Measurements from ENCODE around the gene GADD45A.
A peak's percentile ranks its signal among the peaks of the same experiment; 100 is the strongest.

The GADD45A gene

DNA sequence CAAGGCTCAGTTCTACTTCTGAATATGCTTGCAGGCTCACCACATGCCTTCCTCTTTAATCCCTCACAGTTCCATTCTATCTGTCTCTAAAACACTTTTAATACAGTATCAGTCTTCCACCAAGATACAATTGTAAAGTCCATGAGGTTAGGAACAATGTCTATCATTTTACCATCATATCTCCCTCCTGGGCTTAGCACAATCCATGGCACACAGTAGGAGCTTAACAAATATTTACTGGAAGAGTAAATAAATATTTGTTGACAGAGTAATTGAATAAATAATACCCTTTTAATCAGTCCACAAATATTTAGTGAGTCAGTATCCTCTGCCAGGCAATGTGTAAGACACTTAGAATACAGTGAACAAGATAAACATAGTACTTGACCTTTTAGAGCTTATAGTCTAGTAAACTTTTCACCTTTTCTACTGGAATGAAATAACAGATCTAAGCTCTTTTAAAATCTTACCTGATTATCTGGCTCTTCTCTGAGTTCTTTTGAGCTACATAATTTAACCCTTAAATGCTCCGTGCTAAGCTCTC, 12.7 kb upstream of the GADD45A start:
- no peak for DNase-seq

DNA sequence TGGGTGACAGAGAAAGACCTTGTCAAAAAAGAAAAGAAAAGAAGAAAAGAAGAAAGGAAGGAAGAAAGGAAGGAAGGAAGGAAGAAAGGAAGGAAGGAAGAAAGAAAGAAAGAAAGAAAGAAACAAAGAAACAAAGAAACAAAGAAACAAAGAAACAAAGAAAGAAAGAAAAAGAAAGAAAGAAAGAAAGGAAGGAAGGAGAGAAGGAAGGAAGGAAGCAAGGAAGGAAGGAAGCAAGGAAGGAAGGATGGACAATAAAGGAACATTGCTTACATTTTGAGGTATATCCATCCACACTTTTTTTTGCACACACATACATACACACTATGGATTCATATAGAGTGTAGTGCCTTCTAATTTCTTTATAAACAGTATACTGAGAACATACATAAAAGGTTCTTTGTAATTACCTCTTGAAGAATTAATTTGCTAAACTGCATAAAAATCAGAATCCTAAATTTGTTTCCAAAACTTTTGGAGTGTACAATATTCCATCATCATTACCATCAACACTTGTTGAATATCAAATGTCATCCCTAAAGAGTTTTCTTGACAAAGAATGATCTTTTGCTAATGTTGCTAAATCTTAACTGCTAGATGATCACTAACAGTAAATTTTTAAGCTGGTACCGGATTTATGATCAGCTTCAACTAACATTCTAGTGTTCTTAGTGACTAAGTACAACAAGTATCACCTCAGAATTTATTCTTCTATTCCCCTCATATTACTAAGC, 11.4 kb upstream of the GADD45A start:
- DNase-seq = no peak

DNA sequence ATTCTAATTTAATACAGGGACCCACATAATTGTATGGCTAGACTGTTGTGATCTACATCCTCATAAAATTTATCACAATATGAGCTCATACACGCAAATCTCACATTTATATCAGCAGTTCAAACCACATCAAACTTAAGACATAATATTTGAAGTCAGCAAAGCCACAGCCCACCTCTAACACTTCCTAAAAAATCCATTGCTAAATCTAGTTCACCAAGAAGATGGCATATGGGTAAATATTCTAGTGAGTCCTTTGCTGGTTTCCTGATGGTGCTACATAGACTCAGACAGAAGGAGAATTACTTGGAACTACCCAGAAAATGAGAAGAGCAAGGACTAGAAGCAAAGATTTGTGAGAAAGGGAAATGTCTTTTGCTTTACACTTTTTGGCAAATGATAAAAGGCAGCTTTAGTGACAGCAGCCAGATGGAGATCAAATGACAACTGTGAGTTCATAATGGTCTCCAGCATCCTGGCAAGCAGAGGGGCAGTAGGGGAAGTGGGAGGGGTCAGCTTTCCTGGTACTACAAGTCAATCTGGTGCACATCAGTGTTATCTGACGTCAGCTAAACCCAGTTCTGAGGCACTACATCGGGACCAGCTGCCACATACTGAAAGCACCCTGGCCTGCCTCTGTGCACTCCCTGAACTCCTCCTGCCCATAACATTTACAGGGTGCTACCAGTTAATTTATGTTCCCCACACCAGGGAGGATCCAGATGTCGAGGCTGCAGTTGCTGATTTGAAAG, 10.6 kb upstream of the GADD45A start:
- peak; percentile 79 for DNase-seq

DNA sequence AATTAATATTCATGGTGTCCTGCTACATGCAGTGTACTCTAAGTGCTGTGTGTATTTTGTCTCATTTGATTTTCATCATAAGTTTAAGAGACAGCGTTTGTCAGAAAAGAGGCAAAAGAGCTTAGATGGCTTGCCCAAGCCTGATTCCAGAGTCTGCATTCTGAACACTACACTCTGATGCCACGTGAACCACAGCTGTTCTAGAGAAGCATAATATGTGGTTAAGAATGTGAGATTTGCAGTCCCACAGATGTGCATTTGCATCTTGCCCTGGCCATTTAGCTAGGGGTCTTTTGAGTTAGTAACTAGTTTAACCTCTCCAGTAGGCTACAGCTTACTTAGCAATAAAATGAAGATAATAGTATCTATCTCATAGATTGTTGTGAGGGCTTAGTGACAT, 9.2 kb upstream of the GADD45A start:
- no peak for DNase-seq

DNA sequence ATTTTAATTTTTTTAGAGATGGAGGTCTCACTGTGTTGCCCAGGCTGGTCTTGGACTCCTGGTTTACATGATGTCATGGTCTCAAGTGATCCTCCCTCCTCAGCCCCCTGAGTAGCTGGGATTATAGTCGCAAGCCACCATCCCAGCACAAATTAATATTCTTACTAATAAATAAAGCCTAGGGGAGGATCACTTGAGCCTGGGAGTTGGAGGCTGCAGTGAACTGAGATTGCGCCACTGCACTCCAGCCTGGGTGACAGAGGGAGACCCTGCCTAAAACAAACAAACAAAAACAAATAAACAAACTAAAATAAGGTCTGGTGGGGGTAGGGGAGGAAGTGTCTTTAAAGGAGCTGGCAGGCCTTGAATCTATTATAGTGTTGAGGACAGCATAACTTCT, 8.7 kb upstream of the GADD45A start:
- no peak for DNase-seq

DNA sequence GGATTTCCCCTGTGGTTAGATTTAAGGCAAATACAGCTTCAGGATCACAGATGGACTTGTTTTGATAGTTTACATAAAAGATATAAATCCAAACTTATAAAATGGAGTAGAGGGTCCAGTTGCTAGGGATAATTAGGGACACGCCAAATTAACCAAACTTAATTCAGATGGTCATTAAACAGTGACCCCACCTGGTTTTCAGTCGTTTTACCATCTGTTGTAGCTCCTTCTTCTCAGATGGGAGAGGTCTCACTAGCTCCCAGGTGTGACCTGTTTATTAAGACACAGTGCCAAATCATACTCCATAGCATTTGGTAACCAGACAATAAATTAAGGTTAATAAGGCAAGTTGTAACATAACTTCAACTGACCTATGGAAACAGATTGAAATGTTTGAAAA, 8.1 kb upstream of the GADD45A start:
- DNase-seq = no peak

DNA sequence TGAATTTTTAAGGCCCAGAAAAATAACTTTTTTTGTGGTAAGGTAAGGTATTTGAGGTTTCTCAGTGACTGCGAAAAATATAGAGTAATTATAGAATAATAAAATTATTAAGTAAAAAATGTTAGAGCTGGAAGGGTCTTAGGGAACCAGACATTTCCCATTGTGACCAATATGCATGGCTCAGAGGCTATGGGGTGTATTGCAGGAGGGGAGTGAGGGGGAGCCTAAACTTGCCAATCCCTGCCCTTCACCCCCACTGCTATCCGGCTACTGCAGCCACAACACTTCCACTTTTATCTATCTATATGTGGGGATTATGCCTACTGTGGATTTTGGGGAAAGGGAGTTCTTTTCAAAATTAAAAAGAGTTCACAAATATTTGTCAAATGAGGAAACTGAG, 7.6 kb upstream of the GADD45A start:
- no peak for DNase-seq

DNA sequence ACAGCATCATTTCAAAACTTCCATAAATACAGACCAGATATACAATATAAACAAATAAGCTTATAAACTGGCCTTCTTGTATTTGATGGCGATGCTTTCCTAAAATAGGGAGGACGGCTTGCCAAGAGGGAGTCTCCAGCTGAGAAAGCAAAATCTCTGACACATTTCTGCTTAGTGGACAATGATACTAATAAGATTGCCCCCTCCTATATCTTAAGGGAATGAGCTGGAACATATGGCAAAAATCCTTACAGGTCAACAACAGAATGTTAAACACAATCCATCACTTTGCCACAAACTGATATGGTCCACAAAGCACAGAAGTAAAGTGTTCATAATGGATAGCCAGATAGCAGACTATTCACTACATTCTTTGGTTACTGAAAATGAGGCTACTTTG, 7.1 kb upstream of the GADD45A start:
- no peak for DNase-seq

DNA sequence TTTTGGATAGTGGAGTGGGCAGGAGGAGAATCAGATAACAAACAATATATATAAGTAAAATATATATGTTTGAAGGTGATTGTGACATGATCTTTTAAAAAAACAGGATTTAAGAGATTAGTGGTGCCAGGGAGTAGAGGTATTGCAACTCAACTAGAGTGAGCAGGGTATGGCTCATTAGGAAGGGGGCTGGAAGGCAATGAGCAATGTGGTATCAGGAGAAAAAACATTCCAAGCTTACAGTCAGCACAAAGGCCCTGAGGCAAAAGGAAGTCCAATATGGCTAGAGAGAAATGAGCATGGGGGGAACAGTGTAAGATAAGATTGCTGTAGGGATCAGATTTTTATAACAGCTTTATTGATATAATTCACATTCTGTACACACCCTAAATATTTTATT, 5.3 kb upstream of the GADD45A start:
- no peak for DNase-seq

DNA sequence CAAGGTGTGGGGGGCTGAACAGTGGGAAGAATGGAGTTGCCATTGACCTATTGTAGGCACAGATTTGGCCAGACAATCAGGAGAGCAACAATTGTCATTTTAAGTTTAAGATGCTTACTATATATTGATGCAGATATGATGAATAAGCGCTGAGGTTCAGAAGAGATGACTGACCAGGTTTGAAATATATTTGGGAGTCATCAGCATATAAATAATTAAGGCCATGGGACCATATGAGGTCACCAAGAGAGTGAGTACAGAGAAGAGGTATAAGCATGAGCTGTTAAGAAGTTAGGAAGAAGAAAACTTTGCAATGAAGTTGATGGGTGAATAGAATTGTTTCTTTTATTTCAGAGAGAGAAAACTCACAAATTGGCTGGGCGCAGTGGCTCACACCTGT, 4.5 kb upstream of the GADD45A start:
- no peak for DNase-seq

DNA sequence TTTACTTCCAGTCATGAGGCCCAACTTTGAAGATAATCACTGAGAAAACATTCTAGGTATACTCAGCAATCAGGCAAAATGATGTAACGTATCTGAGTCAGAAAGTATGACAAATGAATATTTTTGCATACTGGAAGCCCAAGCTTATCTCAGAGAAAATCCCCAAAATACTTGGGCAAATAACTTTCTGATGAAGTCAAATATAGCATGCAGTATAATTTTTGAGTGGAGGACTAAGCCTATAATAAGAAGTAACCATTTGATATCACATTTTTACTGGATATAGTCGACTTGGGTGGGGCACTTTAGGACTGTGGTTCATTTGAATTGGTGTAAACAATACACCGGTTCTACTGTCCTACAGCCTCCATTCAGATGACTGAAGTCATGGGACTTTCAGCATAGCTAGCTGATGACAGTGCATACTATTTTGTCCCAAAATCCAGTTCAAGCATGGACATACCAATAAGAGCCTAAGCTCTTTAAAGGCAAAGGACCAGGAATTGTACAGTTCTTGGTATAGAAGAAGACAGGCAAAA, 2.3 kb upstream of the GADD45A start:
- no peak for DNase-seq

DNA sequence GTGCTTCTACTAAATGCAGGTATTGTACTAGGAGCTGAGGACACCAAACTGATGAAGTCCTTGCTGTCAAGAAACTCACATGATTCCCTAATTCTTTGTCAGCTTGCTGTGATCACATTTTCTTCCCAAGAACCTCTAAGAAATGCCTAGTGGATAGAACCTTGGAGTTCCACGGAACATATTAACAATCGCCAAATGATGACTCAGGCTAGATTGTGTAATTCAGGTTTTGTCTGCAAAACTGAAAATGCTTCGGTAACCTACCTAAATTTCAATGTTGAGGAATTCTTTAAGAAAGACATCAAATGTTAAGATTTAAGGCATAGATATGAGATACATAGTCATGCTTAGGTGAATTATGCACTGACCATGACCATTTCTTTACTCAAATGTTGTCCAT, 1.7 kb upstream of the GADD45A start:
- DNase-seq = no peak

DNA sequence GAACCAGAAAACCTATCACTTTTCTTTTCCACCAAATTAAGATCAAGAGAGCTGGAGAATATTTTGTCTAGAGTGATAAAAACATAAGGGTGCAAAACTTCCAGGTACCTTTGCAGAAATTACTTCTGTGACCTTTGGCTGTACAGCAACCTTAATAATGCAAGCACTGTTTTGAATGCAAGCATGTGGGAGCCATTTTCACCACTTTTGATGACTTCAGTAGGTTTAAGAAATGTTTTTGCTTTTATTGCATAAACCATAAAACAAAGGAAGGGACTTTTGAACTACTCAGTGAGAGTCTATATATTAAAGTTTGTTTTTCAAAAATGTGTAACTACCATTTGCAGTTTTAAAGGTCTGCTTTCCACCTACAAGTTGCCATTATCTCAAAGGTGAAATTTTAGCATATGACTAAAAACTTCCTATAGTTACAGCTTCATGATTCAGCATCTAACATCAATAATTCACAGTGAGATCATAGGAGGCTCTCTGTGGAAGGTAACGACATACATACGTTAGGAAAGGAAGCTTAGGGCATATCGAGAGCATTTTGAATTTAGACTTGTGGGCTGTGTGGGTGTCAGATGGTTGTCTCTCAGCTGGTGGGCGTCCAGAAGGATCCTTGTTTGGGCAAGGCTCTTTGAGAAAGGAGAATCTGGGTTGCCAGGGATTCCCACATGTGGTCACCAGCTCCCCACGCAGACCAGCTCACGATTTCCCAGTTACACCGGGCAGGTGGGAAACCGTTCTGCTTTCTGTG, 1.1 kb upstream of the GADD45A start:
- DNase-seq = no peak

DNA sequence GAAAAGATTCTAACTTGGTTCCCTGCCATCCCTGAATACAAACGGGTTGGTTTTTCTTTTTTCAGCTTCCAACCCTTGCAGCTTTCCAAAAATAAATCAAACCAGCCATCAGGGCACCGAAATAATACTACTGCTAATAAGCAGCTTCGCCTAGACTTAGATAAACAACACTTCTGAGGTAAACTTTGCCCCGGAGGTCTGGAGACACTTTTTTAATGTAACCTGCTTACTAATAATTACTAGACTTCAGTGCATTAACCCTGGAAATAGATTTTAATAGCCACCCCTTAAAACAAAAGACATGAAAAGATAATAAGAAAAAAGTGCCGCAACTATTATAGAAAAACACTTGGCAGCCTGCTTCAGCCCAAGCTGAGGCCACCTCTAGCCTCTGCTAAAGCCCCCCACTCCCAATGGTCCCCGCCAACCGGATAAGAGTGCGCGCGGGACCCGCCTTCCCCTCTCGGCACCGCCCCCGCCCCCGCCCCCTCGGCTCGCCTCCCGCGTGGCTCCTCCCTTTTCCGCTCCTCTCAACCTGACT, 405 bp upstream of the GADD45A start:
- no peak for DNase-seq

DNA sequence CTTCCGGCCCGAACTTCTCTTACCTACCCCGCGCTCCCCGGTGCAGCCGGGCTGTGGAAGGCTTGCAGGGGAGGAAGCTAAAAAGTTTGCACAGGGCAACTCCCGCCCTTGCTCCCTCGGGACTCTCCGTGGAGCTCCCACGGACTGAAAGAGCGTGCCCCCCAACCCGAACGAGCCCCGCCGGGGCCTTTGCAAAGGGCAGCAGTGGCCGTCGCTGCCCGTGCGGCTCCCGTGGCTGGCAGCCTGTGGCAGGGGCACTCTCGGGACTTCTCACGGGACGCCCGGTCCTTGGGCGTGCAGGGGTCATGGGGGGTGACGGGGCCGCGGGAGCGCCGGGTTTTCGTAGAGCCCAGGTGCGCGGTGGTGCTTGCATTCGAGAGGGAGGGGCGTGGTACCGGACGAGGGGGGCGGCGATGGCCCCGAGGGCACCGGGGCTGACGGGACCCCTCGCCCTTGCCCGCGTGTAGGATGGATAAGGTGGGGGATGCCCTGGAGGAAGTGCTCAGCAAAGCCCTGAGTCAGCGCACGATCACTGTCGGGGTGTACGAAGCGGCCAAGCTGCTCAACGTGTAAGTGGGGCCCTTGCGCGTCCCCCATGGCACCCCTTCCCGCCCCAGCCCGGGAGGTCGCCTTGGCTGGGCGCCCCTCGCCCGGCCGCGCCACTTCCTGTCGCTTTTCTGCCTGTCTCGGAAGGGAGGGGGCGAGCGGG, 711 bp downstream of the GADD45A start:
- DNase-seq = no peak

DNA sequence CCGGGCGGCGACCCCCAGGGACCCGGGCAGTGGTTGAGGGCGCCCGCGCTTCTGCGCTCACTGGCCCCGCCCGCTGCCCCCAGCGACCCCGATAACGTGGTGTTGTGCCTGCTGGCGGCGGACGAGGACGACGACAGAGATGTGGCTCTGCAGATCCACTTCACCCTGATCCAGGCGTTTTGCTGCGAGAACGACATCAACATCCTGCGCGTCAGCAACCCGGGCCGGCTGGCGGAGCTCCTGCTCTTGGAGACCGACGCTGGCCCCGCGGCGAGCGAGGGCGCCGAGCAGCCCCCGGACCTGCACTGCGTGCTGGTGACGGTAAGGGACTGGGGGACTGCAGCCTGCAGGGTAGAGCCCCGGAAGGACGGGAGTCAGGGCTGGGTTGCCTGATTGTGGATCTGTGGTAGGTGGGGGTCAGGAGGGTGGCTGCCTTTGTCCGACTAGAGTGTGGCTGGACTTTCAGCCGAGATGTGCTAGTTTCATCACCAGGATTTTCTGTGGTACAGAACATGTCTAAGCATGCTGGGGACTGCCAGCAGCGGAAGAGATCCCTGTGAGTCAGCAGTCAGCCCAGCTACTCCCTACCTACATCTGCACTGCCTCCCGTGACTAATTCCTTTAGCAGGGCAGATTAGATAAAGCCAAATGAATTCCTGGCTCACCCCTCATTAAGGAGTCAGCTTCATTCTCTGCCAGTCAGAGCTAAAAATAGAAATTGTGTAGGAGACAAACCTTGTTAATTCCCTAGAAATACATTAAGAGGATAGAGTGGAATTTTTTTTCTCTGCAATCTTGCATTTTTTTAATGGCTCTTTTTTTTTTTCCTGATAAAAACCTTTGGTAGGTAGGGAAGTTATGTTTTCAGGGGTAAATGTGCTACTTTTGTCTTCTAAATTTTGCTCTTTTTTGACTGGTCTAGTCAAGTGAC, 1.5 kb downstream of the GADD45A start:
- peak; percentile 88 for DNase-seq

DNA sequence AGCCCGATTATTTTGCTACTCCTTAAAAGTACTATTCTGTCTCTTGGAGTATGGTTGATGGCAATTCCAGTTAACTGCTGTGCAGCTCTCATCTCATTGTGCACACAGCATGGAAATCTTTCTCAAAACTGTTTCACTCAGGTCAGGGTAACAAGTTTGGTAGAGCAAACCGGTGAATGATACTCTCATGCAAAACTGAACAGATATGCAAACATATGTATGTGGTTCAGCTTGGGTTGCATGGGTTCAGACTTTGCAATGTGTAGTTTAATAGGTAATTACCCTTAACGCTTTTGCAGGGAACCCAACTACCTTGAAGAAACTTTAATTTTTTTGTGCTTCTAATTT, 2.2 kb downstream of the GADD45A start:
- DNase-seq = no peak

DNA sequence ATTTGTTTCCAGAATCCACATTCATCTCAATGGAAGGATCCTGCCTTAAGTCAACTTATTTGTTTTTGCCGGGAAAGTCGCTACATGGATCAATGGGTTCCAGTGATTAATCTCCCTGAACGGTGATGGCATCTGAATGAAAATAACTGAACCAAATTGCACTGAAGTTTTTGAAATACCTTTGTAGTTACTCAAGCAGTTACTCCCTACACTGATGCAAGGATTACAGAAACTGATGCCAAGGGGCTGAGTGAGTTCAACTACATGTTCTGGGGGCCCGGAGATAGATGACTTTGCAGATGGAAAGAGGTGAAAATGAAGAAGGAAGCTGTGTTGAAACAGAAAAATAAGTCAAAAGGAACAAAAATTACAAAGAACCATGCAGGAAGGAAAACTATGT, 2.6 kb downstream of the GADD45A start:
- no peak for DNase-seq

DNA sequence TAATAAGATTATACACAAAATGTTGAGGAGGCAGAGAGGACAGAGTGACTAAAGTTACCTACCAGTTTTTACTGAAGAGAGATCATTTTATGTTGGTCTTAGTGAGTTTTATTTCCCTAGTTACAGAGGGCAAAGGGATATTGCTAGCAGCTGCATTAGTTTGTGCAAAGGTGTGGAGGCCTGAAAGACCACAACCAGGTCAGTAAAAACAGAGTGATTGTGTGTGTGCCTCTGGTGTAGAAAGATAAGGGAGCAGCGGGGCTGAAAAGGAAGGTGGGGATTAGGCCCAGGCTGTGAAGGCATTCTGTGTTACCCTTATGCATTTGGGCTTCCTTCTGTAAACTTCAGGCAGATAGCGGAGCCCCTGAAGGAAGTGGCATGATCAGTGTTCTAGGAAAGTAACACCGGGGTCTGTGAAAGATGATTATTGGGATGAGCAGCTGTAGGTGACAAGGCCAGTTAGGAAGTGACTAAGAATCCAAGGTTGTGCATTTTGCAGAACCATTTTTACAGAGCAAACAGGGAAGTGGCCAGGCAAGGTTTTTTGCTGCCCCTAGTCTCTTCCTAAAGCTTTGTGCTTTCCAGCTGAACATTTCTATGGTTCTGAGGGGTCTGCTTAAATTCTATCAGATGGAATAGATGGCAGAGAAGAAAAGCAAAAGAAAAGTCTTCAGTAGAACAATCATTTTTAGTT, 3.7 kb downstream of the GADD45A start:
- no peak for DNase-seq

DNA sequence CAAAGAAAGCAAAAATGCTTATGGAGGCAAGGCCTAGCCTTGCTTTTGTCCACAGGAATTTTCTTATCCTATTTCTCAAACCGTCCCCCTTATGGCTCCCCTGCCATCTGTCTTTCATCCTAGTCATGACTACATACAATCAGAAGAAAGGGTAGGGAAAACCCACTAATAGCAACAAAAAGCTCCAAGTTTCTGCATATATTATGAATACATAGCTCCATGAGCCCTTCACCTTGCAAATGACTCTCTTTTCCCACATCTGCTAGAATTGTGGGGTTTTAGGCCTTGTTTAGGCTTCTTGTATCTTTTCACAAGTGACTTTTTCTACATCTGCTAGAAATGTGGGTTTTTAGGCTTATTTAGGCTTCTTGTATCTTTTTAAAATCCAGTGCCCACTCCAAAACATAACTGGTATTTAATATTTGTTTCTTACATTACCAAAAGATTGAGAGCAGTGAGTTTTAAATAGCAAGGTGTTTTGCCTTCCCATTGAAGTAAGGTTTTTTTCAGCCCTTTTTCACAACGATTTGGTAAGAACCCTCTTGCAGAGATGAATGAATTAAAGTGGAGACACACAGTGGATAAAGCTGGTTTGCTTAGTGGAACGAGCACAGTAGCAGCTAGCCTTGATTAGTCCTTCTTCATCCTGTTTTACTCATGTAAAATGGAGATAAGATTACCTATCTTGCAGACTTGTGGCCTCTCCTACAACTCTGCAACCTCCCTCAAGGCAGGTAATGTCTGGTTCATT, 4.4 kb downstream of the GADD45A start:
- no peak for DNase-seq
